HFFc6 (cell line): ENCODE data around the gene WDR5. TPM values are rescaled to one million over a fixed set of nuclear protein-coding genes. Genes with fewer than 3 reads are reported as not detected.
A peak's percentile ranks its signal among the peaks of the same experiment; 100 is the strongest.

Source experiments
- DNase-seq: peaks from one replicate; pipeline ENCODE4 v3.0.0-alpha.2; 2018
- H3K27ac Mint-ChIP-seq: 2 replicates; pipeline ENCODE4 v1.8.0; 2020; ENCODE audit warnings: mild to moderate bottlenecking, mixed read lengths
- H3K27me3 Mint-ChIP-seq: 2 replicates; pipeline ENCODE4 v1.8.0; 2021; ENCODE audit warnings: mild to moderate bottlenecking, moderate library complexity, mixed read lengths; ENCODE audit not compliant: insufficient read depth
- H3K36me3 Mint-ChIP-seq: 2 replicates; pipeline ENCODE4 v1.8.0; 2021; ENCODE audit warnings: low read depth, mixed read lengths
- H3K4me1 Mint-ChIP-seq: 2 replicates; pipeline ENCODE4 v1.8.0; 2020; ENCODE audit warnings: low read depth, mixed read lengths
- H3K4me3 Mint-ChIP-seq: 2 replicates; pipeline ENCODE4 v1.8.0; 2020; ENCODE audit warnings: mild to moderate bottlenecking, moderate library complexity, mixed read lengths
- H3K9me3 Mint-ChIP-seq: 2 replicates; pipeline ENCODE4 v1.8.0; 2020; ENCODE audit warnings: mild to moderate bottlenecking, mixed read lengths
- CTCF ChIP-seq: fragments of 200-600 bp; sonication (generic); IDR thresholded peaks from 2 replicates; pipeline ENCODE4 v1.5.0; 2021; ENCODE audit warnings: antibody characterized with exemption, mild to moderate bottlenecking
- total RNA-seq, 6 experiments: library from RNA; stranded (reverse); fragmentation: NEBNext Ultra II Directional; extraction: Animal tissue kit (Norgen Biotek cat#: 25700); gene quantifications; 2 replicates in 1 of 6; 3 replicates in 5 of 6; pipeline ENCODE4 v1.2.3, GENCODE V29; 2021

WDR5 gene
- total RNA-seq, 6 experiments from 2014 or later = 24.6 to 31.1 (median 26.8) TPM

- H3K4me3 Mint-ChIP-seq = peak overlapping the region; percentile 90
- no peak for TF ChIP-seq CTCF
- no peak for DNase-seq
- peak overlapping the region; percentile 72 for H3K27ac Mint-ChIP-seq
- peaks cover 37% of the 10 kb centered on the region for H3K4me1 Mint-ChIP-seq
- H3K36me3 Mint-ChIP-seq = peaks cover 23% of the 10 kb centered on the region
- H3K9me3 Mint-ChIP-seq = no peaks in the 10 kb centered on the region
- H3K27me3 Mint-ChIP-seq = no peaks in the 10 kb centered on the region; the same call in none of the 2 replicates
Observed at GRCh38 chr9:134136118-134136995, 475 bp downstream of the WDR5 start.

GRCh38 chr9:134136996-134137299 is 1.1 kb downstream of the WDR5 start:
- H3K9me3 Mint-ChIP-seq = no peaks in the 10 kb centered on the region
- peaks cover 37% of the 10 kb centered on the region for H3K4me1 Mint-ChIP-seq
- H3K27me3 Mint-ChIP-seq = no peaks in the 10 kb centered on the region; the same call in none of the 2 replicates
- H3K36me3 Mint-ChIP-seq = peaks cover 29% of the 10 kb centered on the region
- H3K4me3 Mint-ChIP-seq = peak overlapping the region; percentile 90
- peak overlapping the region; percentile 72 for H3K27ac Mint-ChIP-seq
- no peak for DNase-seq
- no peak for TF ChIP-seq CTCF

GRCh38 chr9:134138292-134138691 is 2.4 kb downstream of the WDR5 start:
- Mint-ChIP-seq H3K27ac (peak overlapping the region; percentile 65; the same call in 1 of the 2 replicates), H3K4me1 (peaks cover 37% of the 10 kb centered on the region), H3K4me3 (peak overlapping the region; percentile 72), H3K36me3 (peaks cover 38% of the 10 kb centered on the region), H3K27me3 (no peaks in the 10 kb centered on the region; the same call in 1 of the 2 replicates), H3K9me3 (no peaks in the 10 kb centered on the region)
- no peak for TF ChIP-seq CTCF
- no peak for DNase-seq

GRCh38 chr9:134139081-134139480 is 3.2 kb downstream of the WDR5 start:
- peak overlapping the region; percentile 65 for H3K27ac Mint-ChIP-seq
- peak overlapping the region; percentile 72 for H3K4me3 Mint-ChIP-seq
- H3K27me3 Mint-ChIP-seq = no peaks in the 10 kb centered on the region; the same call in 1 of the 2 replicates
- H3K36me3 Mint-ChIP-seq = peaks cover 38% of the 10 kb centered on the region
- no peak for TF ChIP-seq CTCF
- peaks cover 37% of the 10 kb centered on the region for H3K4me1 Mint-ChIP-seq
- DNase-seq = peak; percentile 48
- no peaks in the 10 kb centered on the region for H3K9me3 Mint-ChIP-seq

GRCh38 chr9:134141906-134142305 is 6.0 kb downstream of the WDR5 start:
- DNase-seq = no peak
- no peak for TF ChIP-seq CTCF
- no peak overlapping the region for H3K27ac Mint-ChIP-seq
- peaks cover 44% of the 10 kb centered on the region for H3K36me3 Mint-ChIP-seq
- H3K9me3 Mint-ChIP-seq = no peaks in the 10 kb centered on the region
- H3K27me3 Mint-ChIP-seq = no peaks in the 10 kb centered on the region; the same call in 1 of the 2 replicates
- H3K4me3 Mint-ChIP-seq = no peak overlapping the region
- peaks cover 25% of the 10 kb centered on the region for H3K4me1 Mint-ChIP-seq
